SU-DHL-6 (cell line): ENCODE data around the gene CPNE4.

ENCODE experiments used
- H2AFZ ChIP-seq: fragments of 200-600 bp; sonication (generic); 2 replicates; pipeline ENCODE4 v1.6.1; 2014; ENCODE audit warnings: low read depth, mild to moderate bottlenecking, moderate library complexity, mixed read lengths, antibody characterized with exemption, low read length; ENCODE audit not compliant: severe bottlenecking
- H3F3A ChIP-seq: fragments of 200-600 bp; shearing (Covaris generic); 2 replicates; pipeline ENCODE4 v1.6.0; 2016; ENCODE audit warnings: antibody characterized with exemption, mild to moderate bottlenecking; ENCODE audit not compliant: insufficient read depth
- H3K27ac ChIP-seq: fragments of 200-600 bp; sonication (generic); 2 replicates; pipeline ENCODE4 v1.5.1; 2016; ENCODE audit warnings: low read depth, mild to moderate bottlenecking, low read length, moderate library complexity, mixed read lengths
- H3K27me3 ChIP-seq: fragments of 200-600 bp; sonication (generic), shearing (Covaris generic); 2 replicates; pipeline ENCODE4 v1.6.0; 2014; ENCODE audit warnings: mild to moderate bottlenecking, low read length
- H3K36me3 ChIP-seq: fragments of 200-600 bp; sonication (generic); 2 replicates; pipeline ENCODE4 v1.6.1; 2014; ENCODE audit warnings: mild to moderate bottlenecking, low read length, mixed read lengths
- H3K4me2 ChIP-seq: fragments of 300-600, 200-600 bp; shearing (Covaris generic), sonication (generic); 2 replicates; pipeline ENCODE4 v1.6.0; 2014; ENCODE audit warnings: low read length, low read depth, mild to moderate bottlenecking; ENCODE audit not compliant: poor library complexity, severe bottlenecking
- H3K4me3 ChIP-seq: fragments of 200-600 bp; sonication (generic); 2 replicates; pipeline ENCODE4 v1.5.1; 2014; ENCODE audit warnings: antibody characterized with exemption, low read length, mild to moderate bottlenecking, mixed read lengths; ENCODE audit not compliant: insufficient read depth, poor library complexity, severe bottlenecking
- H3K79me2 ChIP-seq: fragments of 200-600 bp; sonication (generic); 2 replicates; pipeline ENCODE4 v1.6.1; 2014; ENCODE audit warnings: mild to moderate bottlenecking, low read length, moderate library complexity; ENCODE audit not compliant: insufficient read depth
- H3K9ac ChIP-seq: fragments of 200-600 bp; sonication (generic); 2 replicates; pipeline ENCODE4 v1.7.0; 2014; ENCODE audit warnings: mild to moderate bottlenecking, low read length
- H3K9me2 ChIP-seq: fragments of 200-600 bp; sonication (generic); replicated peaks from 2 replicates; pipeline ENCODE4 v1.6.1; 2014; ENCODE audit warnings: low read length; ENCODE audit not compliant: insufficient read depth
- H3K9me3 ChIP-seq: fragments of 200-600 bp; sonication (generic); 2 replicates; pipeline ENCODE4 v1.6.1; 2014; ENCODE audit warnings: low read length, mixed read lengths; ENCODE audit not compliant: insufficient read depth
- H4K20me1 ChIP-seq: fragments of 200-600 bp; sonication (generic); 2 replicates; pipeline ENCODE4 v1.6.1; 2014; ENCODE audit warnings: low read depth, mild to moderate bottlenecking, antibody characterized with exemption, low read length, moderate library complexity, mixed read lengths
- EZH2phosphoT487 ChIP-seq: fragments of 200-600 bp; sonication (generic), shearing (Covaris generic); conservative IDR thresholded peaks from 2 replicates; pipeline ENCODE4 v1.6.1; 2018; ENCODE audit warnings: mild to moderate bottlenecking, antibody characterized with exemption, low read length, moderate library complexity, mixed read lengths
- TF ChIP-seq, protein P1 (sequence below): fragments of 200-600 bp; sonication (generic); IDR thresholded peaks from one replicate; pipeline ENCODE4 v1.5.1; 2017; ENCODE audit warnings: antibody characterized with exemption, mild to moderate bottlenecking, low read length, moderate library complexity; ENCODE audit not compliant: insufficient read depth, poor library complexity, severe bottlenecking

CPNE4 gene

DNA sequence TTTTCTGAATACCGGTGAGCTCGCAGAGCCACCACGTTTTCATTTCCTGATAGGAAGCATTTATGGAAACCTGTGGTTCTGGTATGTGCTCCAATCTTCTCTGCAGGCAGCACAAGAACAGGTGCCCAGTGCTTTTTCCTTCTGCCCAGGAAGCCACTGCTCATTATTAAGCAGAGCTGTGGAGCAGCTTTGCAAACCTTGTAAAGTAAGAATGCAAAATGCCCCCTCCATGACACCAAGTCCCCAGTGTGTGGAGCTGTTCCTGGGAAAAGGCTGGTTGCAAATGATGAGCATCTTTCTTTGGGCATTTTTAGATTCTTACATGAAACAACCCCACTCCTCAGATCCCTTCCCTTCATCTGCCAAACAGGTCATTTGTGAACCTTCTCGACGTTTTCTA is 466.4 kb downstream of the CPNE4 start:
- no peaks in the 10 kb centered on the region for H3F3A ChIP-seq
- no peaks in the 10 kb centered on the region for H3K27me3 ChIP-seq
- H3K4me3 ChIP-seq, result no peak overlapping the region
- no peaks in the 10 kb centered on the region for H3K9me2 ChIP-seq
- no peaks in the 10 kb centered on the region for H3K79me2 ChIP-seq
- H3K27ac ChIP-seq, result no peak overlapping the region
- no peak overlapping the region for H2AFZ ChIP-seq
- H3K4me2 ChIP-seq, result no peak overlapping the region
- H3K9ac ChIP-seq, result no peak overlapping the region
- H4K20me1 ChIP-seq, result no peaks in the 10 kb centered on the region
- no peaks in the 10 kb centered on the region for H3K9me3 ChIP-seq
- TF ChIP-seq EZH2phosphoT487, result no peak
- TF ChIP-seq, protein P1, sequence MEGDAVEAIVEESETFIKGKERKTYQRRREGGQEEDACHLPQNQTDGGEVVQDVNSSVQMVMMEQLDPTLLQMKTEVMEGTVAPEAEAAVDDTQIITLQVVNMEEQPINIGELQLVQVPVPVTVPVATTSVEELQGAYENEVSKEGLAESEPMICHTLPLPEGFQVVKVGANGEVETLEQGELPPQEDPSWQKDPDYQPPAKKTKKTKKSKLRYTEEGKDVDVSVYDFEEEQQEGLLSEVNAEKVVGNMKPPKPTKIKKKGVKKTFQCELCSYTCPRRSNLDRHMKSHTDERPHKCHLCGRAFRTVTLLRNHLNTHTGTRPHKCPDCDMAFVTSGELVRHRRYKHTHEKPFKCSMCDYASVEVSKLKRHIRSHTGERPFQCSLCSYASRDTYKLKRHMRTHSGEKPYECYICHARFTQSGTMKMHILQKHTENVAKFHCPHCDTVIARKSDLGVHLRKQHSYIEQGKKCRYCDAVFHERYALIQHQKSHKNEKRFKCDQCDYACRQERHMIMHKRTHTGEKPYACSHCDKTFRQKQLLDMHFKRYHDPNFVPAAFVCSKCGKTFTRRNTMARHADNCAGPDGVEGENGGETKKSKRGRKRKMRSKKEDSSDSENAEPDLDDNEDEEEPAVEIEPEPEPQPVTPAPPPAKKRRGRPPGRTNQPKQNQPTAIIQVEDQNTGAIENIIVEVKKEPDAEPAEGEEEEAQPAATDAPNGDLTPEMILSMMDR, result no peak
- H3K36me3 ChIP-seq, result no peaks in the 10 kb centered on the region

GRCh38 chr3:131564812-131565211 is 470.0 kb downstream of the CPNE4 start:
- TF ChIP-seq, protein P1, result no peak
- TF ChIP-seq EZH2phosphoT487, result no peak
- Histone ChIP-seq H3K27ac (no peak overlapping the region), H3K9me3 (no peaks in the 10 kb centered on the region), H2AFZ (no peak overlapping the region), H3K27me3 (no peaks in the 10 kb centered on the region), H3K9me2 (no peaks in the 10 kb centered on the region), H3F3A (no peaks in the 10 kb centered on the region), H4K20me1 (no peaks in the 10 kb centered on the region), H3K36me3 (no peaks in the 10 kb centered on the region), H3K4me3 (no peak overlapping the region), H3K4me2 (no peak overlapping the region), H3K79me2 (no peaks in the 10 kb centered on the region), H3K9ac (no peak overlapping the region)

GRCh38 chr3:131561511-131561910 is 473.3 kb downstream of the CPNE4 start:
- Histone ChIP-seq H3F3A (no peaks in the 10 kb centered on the region), H3K27me3 (no peaks in the 10 kb centered on the region), H3K9me2 (no peaks in the 10 kb centered on the region), H3K4me2 (no peak overlapping the region), H3K4me3 (no peak overlapping the region), H3K79me2 (no peaks in the 10 kb centered on the region), H3K27ac (no peak overlapping the region), H3K36me3 (no peaks in the 10 kb centered on the region), H3K9ac (no peak overlapping the region), H2AFZ (no peak overlapping the region), H4K20me1 (no peaks in the 10 kb centered on the region), H3K9me3 (no peaks in the 10 kb centered on the region)
- TF ChIP-seq, protein P1, result no peak
- TF ChIP-seq EZH2phosphoT487, result no peak
